GM10248 (cell line): ENCODE data around the gene CACNA2D3.

Experiments used
- CTCF ChIA-PET: fragments of 300-600 bp; sonication (Branson Sonifier 250); formaldehyde crosslinking; extraction: SDS; loops from one replicate; lab custom pipeline; 2021; ENCODE audit warnings: antibody characterized with exemption; lab: Yijun Ruan, JAX
- POLR2A ChIA-PET: fragments of 350-650 bp; sonication (Branson Sonifier 250); formaldehyde crosslinking; extraction: SDS; loops from one replicate; lab custom pipeline; 2020; ENCODE audit warnings: antibody characterized with exemption; lab: Yijun Ruan, JAX
- DNase-seq: peaks from one replicate; pipeline ENCODE4 v3.0.0; 2012; ENCODE audit errors: extremely low spot score
- TF ChIP-seq, protein P1 (sequence below): IDR thresholded peaks from 2 replicates; pipeline ENCODE4 v1.5.1; 2012; ENCODE audit warnings: mild to moderate bottlenecking, low read depth; ENCODE audit errors: extremely low read depth, missing control alignments, control extremely low read depth

Gene CACNA2D3

DNA sequence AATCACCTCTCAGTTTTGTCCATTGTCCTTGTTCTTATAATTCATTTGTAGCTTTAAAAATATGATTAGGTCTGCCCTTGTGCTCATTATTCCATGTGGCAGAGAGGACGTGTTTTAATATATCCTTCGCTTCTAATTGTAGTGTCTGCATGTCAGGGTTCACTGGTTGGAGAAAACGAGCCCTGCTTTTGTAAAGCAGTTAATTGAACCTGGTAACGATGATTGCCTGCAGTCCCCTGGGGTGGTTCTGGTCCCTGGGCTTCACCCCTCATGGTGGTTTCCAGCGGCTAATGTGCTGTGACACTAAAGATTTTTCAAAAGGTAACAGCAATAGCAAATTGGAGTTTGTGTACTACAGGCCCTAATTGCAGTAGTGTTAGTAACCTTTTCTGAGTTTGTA, 299.6 kb downstream of the CACNA2D3 start:
- DNase-seq, result no peak
- TF ChIP-seq, protein P1, sequence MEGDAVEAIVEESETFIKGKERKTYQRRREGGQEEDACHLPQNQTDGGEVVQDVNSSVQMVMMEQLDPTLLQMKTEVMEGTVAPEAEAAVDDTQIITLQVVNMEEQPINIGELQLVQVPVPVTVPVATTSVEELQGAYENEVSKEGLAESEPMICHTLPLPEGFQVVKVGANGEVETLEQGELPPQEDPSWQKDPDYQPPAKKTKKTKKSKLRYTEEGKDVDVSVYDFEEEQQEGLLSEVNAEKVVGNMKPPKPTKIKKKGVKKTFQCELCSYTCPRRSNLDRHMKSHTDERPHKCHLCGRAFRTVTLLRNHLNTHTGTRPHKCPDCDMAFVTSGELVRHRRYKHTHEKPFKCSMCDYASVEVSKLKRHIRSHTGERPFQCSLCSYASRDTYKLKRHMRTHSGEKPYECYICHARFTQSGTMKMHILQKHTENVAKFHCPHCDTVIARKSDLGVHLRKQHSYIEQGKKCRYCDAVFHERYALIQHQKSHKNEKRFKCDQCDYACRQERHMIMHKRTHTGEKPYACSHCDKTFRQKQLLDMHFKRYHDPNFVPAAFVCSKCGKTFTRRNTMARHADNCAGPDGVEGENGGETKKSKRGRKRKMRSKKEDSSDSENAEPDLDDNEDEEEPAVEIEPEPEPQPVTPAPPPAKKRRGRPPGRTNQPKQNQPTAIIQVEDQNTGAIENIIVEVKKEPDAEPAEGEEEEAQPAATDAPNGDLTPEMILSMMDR, result no peak
- CTCF ChIA-PET, result interaction anchor here (1.4 kb wide), 1 partner anchor 13 kb away, joined by 3 read pairs; no protein-coding TSS in a partner anchor
- POLR2A ChIA-PET, result no interaction called here

DNA sequence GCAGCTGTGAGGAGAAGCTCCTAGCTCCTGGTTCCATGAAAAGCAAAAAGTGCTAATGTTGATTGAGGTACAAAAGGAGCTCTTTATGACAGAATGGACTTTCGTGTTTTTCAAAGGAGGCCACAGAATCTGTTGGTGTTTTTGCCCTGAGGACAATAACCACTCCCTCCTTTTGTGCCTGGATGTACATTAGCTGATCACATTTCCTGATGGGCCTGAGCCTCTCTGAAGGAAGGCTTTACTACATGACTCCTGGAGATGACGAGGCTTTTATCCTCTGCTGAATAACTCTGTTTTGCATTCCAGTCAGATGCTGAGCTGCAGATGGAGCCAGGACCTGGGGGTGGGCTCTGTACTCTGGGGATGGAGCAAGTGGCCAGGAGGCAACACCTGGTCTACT, 301.9 kb downstream of the CACNA2D3 start:
- ChIA-PET POLR2A (no interaction called here), CTCF (interaction anchor here (0.7 to 1.4 kb wide), 2 partner anchors 9 to 16 kb away, joined by 3 read pairs; no protein-coding TSS in a partner anchor)
- DNase-seq, result no peak
- TF ChIP-seq, protein P1, result no peak

DNA sequence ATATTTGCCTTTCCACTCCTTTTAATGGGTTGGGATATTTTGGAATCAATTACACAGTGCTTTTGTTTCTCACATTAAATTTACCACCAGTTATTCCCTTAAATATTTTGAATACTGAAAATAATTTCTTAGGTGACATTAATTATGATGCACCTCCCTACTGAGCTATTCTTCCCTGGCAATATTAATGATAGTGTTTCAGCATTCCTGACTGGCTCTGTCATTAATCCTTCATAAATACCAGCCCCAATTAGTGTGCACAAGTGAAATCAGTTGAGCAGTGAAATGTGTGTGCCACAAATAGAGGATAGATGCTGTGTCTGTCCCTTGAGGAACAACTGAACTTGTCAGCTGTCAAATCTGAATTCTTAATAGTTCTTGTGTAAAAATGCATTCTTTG, 304.0 kb downstream of the CACNA2D3 start:
- no peak for DNase-seq
- TF ChIP-seq, protein P1, result no peak
- CTCF ChIA-PET, result interaction anchor here (1.0 kb wide), 1 partner anchor 9 kb away, joined by 3 read pairs; no protein-coding TSS in a partner anchor
- POLR2A ChIA-PET, result no interaction called here

DNA sequence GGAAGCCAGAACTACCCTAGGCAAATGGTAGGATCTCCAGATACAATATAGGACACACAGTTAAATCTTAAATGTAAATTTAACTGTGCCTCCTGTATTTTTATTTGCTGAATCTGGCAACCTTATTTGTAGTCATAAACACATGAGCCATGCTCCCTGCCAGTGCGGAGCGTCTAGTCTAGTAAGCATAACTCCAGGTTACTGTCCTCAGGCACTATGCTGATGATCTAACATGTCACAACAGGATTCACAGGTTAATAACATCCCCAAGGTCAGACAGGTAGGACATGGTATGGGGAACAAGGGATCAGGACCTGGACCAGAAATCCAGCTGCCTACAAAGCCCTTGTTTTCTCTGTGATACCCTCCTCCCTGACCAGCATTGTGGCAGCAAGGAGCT, 305.1 kb downstream of the CACNA2D3 start:
- ChIA-PET POLR2A (no interaction called here), CTCF (interaction anchor here (0.6 to 1.8 kb wide), 7 partner anchors 8 to 754 kb away, joined by 3 to 8 read pairs (median 5); no protein-coding TSS in a partner anchor)
- TF ChIP-seq, protein P1, result no peak

DNA sequence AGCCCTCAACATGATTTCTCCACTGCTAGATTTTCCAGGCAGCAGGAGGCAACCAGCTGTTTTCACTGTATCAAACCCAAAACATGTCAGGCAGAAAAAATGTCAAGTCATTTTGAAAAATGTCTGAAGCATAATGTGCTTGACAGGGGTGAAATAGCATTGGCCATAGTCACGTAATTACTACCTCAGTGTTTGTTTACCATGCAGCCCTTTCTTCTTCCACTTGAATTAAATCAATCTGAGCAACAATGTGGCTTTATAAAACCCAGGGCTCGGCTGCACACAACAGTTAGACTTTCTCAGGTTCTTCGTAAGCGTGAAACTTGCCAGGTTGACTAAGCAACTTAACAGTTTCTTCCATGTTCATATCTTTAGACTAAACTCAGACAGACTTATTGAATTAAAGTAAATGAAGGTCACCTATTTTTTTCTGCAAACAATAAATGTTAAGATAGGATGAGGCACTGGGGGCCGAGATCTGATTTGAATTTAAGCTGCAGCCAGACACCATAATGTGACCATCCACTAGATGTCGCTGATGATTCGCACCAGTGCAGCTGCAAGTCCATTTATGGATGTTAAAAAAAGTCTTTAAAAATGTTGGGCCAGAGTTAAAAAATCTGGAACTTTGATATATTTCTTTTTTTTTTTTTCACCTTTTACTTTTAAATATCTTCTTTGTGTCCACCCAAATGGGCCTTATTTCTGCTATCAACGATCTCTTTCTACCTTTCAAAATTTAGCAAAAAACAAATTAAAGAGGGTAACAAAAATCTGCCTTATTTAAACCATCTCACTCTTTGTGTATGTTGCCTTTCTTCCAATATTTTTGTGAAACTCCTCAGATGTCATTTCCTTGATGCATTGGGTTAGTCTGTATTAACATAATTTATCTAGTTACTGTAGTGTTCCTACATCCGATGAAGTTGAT, 305.9 kb downstream of the CACNA2D3 start:
- DNase-seq, result peak; percentile 42
- TF ChIP-seq, protein P1, result peak; percentile 81
- POLR2A ChIA-PET, result no interaction called here
- CTCF ChIA-PET, result interaction anchor here (0.6 to 1.8 kb wide), 9 partner anchors 9 to 753 kb away, joined by 3 to 8 read pairs (median 3); no protein-coding TSS in a partner anchor

More for the DNA sequence above, 305.1 kb downstream of the CACNA2D3 start:
- DNase-seq, result no peak

DNA sequence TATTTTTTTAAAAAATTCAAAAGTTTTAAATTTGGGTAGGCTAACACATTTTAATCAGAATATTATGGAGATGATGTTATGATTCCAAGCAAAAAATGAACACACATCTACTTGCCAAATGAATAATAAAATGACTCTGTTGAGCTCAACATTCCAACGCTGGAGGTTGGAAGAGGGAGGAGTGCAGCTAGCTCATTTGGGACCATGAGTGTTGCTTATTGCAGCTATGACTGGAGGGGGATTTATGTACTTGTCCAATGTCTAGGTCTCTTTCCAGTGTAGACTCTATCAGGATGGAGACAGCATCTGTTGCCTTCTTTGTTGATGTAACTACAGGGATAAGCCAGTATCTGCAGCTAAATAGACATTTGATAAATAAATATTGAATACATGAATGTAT, 310.6 kb downstream of the CACNA2D3 start:
- ChIA-PET CTCF (interaction anchor here (1.2 kb wide), 1 partner anchor 8 kb away, joined by 3 read pairs; no protein-coding TSS in a partner anchor), POLR2A (no interaction called here)
- no peak for DNase-seq
- TF ChIP-seq, protein P1, result no peak
